Loucy (cell line): ENCODE results near the gene TNNI2.

Experiments
- H2AFZ ChIP-seq: fragments of 200-600 bp; sonication (generic); 2 replicates; pipeline ENCODE4 v1.6.0; 2016; ENCODE audit warnings: antibody characterized with exemption, mild to moderate bottlenecking, low read length, moderate library complexity
- H3F3A ChIP-seq: fragments of 200-600 bp; 2 replicates; pipeline ENCODE4 v1.6.0; 2016; ENCODE audit warnings: antibody characterized with exemption, low read depth, mild to moderate bottlenecking
- H3K27me3 ChIP-seq: fragments of 200-600 bp; sonication (generic); 2 replicates; pipeline ENCODE4 v1.6.1; 2014; ENCODE audit warnings: low read length, mild to moderate bottlenecking; ENCODE audit not compliant: insufficient read depth, poor library complexity, severe bottlenecking
- H3K36me3 ChIP-seq: fragments of 200-600 bp; sonication (generic); 2 replicates; pipeline ENCODE4 v1.6.1; 2016; ENCODE audit warnings: low read length; ENCODE audit not compliant: insufficient read depth
- H3K4me1 ChIP-seq: fragments of 200-600 bp; sonication (generic); 2 replicates; pipeline ENCODE4 v1.5.1; 2014; ENCODE audit warnings: low read length, mild to moderate bottlenecking; ENCODE audit not compliant: insufficient read depth, poor library complexity, severe bottlenecking
- H3K4me2 ChIP-seq: fragments of 200-600 bp; sonication (generic); 2 replicates; pipeline ENCODE4 v1.6.0; 2014; ENCODE audit warnings: antibody characterized with exemption, low read length, low read depth, mild to moderate bottlenecking; ENCODE audit not compliant: poor library complexity, severe bottlenecking
- H3K4me3 ChIP-seq: fragments of 200-600 bp; sonication (generic); 2 replicates; pipeline ENCODE4 v1.5.1; 2014; ENCODE audit warnings: low read length, mild to moderate bottlenecking, mixed read lengths; ENCODE audit not compliant: poor library complexity, severe bottlenecking
- H3K79me2 ChIP-seq: fragments of 200-600 bp; sonication (generic); 2 replicates; pipeline ENCODE4 v1.6.1; 2014; ENCODE audit warnings: low read length; ENCODE audit not compliant: insufficient read depth
- H3K9ac ChIP-seq: fragments of 200-600 bp; sonication (generic); 2 replicates; pipeline ENCODE4 v1.6.0; 2014; ENCODE audit warnings: mild to moderate bottlenecking, low read depth, low read length, moderate library complexity; ENCODE audit not compliant: poor library complexity, severe bottlenecking
- H3K9me2 ChIP-seq: fragments of 200-600 bp; sonication (generic); replicated peaks from 2 replicates; pipeline ENCODE4 v1.6.1; 2016; ENCODE audit warnings: low read depth, low read length, mixed read lengths
- H3K9me3 ChIP-seq: fragments of 200-600 bp; sonication (generic); 2 replicates; pipeline ENCODE4 v1.6.1; 2014; ENCODE audit warnings: mild to moderate bottlenecking, antibody characterized with exemption, low read length, low read depth; ENCODE audit not compliant: insufficient read depth
- H4K20me1 ChIP-seq: fragments of 200-600 bp; sonication (generic); 2 replicates; pipeline ENCODE4 v1.6.0; 2014; ENCODE audit warnings: antibody characterized with exemption, low read length, mild to moderate bottlenecking; ENCODE audit not compliant: insufficient read depth, poor library complexity, severe bottlenecking
- CTCF ChIP-seq: fragments of 200-600 bp; sonication (generic); conservative IDR thresholded peaks from 2 replicates; pipeline ENCODE4 v1.5.1; 2014; ENCODE audit warnings: mild to moderate bottlenecking, antibody characterized with exemption, low read length
- EZH2phosphoT487 ChIP-seq: fragments of 200-600 bp; IDR thresholded peaks from 2 replicates; pipeline ENCODE4 v1.6.1; 2018; ENCODE audit warnings: antibody characterized with exemption, mild to moderate bottlenecking, moderate library complexity, borderline replicate concordance

The TNNI2 gene

GRCh38 chr11:1856306-1857005, 17.7 kb downstream of the TNNI2 start:
- H3K79me2 ChIP-seq = peaks cover 65% of the 10 kb centered on the region; the same call in 1 of the 2 replicates
- no peaks in the 10 kb centered on the region for H3K27me3 ChIP-seq
- H3K36me3 ChIP-seq = no peaks in the 10 kb centered on the region
- peak overlapping the region; percentile 6 for H3K9ac ChIP-seq
- TF ChIP-seq EZH2phosphoT487 (no peak), CTCF (no peak)
- no peak overlapping the region for H2AFZ ChIP-seq
- no peaks in the 10 kb centered on the region for H3K9me3 ChIP-seq
- no peaks in the 10 kb centered on the region for H3F3A ChIP-seq
- H3K4me1 ChIP-seq = peaks cover 10% of the 10 kb centered on the region
- H3K4me3 ChIP-seq = peak overlapping the region; percentile 22
- no peaks in the 10 kb centered on the region for H3K9me2 ChIP-seq
- H4K20me1 ChIP-seq = peaks cover 11% of the 10 kb centered on the region
- H3K4me2 ChIP-seq = peak overlapping the region; percentile 72

GRCh38 chr11:1857064-1857463, 18.3 kb downstream of the TNNI2 start:
- no peak for TF ChIP-seq CTCF
- TF ChIP-seq EZH2phosphoT487 = no peak
- H3K9ac ChIP-seq = no peak overlapping the region
- no peaks in the 10 kb centered on the region for H3K27me3 ChIP-seq
- H3K4me1 ChIP-seq = peaks cover 7% of the 10 kb centered on the region
- peaks cover 11% of the 10 kb centered on the region for H4K20me1 ChIP-seq
- no peak overlapping the region for H3K4me2 ChIP-seq
- no peak overlapping the region for H3K4me3 ChIP-seq
- H2AFZ ChIP-seq = no peak overlapping the region
- peaks cover 71% of the 10 kb centered on the region; the same call in 1 of the 2 replicates for H3K79me2 ChIP-seq
- H3K9me2 ChIP-seq = no peaks in the 10 kb centered on the region
- no peaks in the 10 kb centered on the region for H3F3A ChIP-seq
- H3K36me3 ChIP-seq = no peaks in the 10 kb centered on the region
- no peaks in the 10 kb centered on the region for H3K9me3 ChIP-seq

- no peak overlapping the region for H3K4me3 ChIP-seq
- H3K79me2 ChIP-seq = peaks cover 77% of the 10 kb centered on the region; the same call in 1 of the 2 replicates
- H3K27me3 ChIP-seq = no peaks in the 10 kb centered on the region
- H3K4me2 ChIP-seq = no peak overlapping the region
- no peak overlapping the region for H2AFZ ChIP-seq
- TF ChIP-seq EZH2phosphoT487 = no peak
- no peak for TF ChIP-seq CTCF
- no peak overlapping the region for H3K9ac ChIP-seq
- no peaks in the 10 kb centered on the region for H3K9me2 ChIP-seq
- H3K36me3 ChIP-seq = no peaks in the 10 kb centered on the region
- H3F3A ChIP-seq = no peaks in the 10 kb centered on the region
- no peaks in the 10 kb centered on the region for H3K4me1 ChIP-seq
- H3K9me3 ChIP-seq = no peaks in the 10 kb centered on the region
- peaks cover 11% of the 10 kb centered on the region for H4K20me1 ChIP-seq
Measured at GRCh38 chr11:1858154-1858553, 19.4 kb downstream of the TNNI2 start.
